ENCODE measurements around the gene ELAVL3. TPM values are rescaled to one million over a fixed set of nuclear protein-coding genes. Genes with fewer than 3 reads are reported as not detected.
A peak's percentile ranks its signal among the peaks of the same experiment; 100 is the strongest.

The ELAVL3 gene
- total and polyA plus RNA-seq, 2 donors (not counting 1 experiment from before 2014, with no cell fraction given) = under 0.01 TPM; not detected in 1

DNA sequence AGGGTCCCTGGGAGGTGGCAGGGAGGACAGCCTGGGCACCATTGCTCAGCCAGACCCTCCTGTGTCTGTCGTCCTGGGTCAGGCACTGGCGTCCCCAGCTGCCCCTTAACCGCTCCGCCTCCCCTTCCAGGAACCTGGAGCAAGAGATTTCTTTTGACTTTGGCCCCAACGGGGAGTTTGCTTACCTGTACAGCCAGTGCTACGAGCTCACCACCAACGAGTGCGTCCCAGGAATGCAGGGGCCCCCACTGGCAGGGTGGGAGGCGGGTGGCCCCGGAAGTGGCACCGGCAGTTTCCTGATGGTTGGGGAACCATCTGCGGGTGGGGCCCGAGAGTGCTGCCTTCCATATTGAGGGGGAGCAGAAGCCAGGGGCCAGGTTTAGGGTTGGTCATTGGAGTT, 32.4 kb downstream of the ELAVL3 start:
- Histone ChIP-seq H3K4me3 (replicated peaks in 1 of 4; ENCODE audit: control extremely low read depth in 1 of 4, insufficient read depth in 1 of 4, low read depth in 3 of 4, low read length in 4 of 4) (no peak overlapping the region), H4K20me1 (ENCODE audit: control insufficient read depth, extremely low read depth, insufficient read depth, low read length) (no peaks in the 10 kb centered on the region), H3K4me1 (ENCODE audit: control insufficient read depth, extremely low read depth, insufficient read depth, low read length) (peaks cover 2% of the 10 kb centered on the region), H3K27ac (ENCODE audit: insufficient read depth, low read length) (no peak overlapping the region), H3K4me2 (ENCODE audit: extremely low read depth, insufficient read depth, low read length) (no peak overlapping the region), H3K27me3 (ENCODE audit: control insufficient read depth, insufficient read depth, low read length) (no peaks in the 10 kb centered on the region), H3K79me2 (ENCODE audit: control insufficient read depth, insufficient read depth, low read length) (no peaks in the 10 kb centered on the region), H3K9me3 (ENCODE audit: control insufficient read depth, insufficient read depth, low read depth, low read length) (no peaks in the 10 kb centered on the region), H3K36me3 (ENCODE audit: control insufficient read depth, insufficient read depth, low read length) (peaks cover 27% of the 10 kb centered on the region), H3K9ac (ENCODE audit: insufficient read depth, low read length) (no peak overlapping the region), H2AFZ (ENCODE audit: low read length) (no peak overlapping the region)
- no peak for DNase-seq (ENCODE audit: low read depth in 2 of 2)
- no peak for TF ChIP-seq EZH2 (IDR thresholded peaks at IDR 0.05; ENCODE audit: low read length, missing control alignments)
- TF ChIP-seq, protein P1, sequence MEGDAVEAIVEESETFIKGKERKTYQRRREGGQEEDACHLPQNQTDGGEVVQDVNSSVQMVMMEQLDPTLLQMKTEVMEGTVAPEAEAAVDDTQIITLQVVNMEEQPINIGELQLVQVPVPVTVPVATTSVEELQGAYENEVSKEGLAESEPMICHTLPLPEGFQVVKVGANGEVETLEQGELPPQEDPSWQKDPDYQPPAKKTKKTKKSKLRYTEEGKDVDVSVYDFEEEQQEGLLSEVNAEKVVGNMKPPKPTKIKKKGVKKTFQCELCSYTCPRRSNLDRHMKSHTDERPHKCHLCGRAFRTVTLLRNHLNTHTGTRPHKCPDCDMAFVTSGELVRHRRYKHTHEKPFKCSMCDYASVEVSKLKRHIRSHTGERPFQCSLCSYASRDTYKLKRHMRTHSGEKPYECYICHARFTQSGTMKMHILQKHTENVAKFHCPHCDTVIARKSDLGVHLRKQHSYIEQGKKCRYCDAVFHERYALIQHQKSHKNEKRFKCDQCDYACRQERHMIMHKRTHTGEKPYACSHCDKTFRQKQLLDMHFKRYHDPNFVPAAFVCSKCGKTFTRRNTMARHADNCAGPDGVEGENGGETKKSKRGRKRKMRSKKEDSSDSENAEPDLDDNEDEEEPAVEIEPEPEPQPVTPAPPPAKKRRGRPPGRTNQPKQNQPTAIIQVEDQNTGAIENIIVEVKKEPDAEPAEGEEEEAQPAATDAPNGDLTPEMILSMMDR (conservative IDR thresholded peaks at IDR 0.05 in 1 of 2, IDR thresholded peaks at IDR 0.05 in 1 of 2; ENCODE audit: low read depth in 1 of 2, low read length in 2 of 2) = no peak

DNA sequence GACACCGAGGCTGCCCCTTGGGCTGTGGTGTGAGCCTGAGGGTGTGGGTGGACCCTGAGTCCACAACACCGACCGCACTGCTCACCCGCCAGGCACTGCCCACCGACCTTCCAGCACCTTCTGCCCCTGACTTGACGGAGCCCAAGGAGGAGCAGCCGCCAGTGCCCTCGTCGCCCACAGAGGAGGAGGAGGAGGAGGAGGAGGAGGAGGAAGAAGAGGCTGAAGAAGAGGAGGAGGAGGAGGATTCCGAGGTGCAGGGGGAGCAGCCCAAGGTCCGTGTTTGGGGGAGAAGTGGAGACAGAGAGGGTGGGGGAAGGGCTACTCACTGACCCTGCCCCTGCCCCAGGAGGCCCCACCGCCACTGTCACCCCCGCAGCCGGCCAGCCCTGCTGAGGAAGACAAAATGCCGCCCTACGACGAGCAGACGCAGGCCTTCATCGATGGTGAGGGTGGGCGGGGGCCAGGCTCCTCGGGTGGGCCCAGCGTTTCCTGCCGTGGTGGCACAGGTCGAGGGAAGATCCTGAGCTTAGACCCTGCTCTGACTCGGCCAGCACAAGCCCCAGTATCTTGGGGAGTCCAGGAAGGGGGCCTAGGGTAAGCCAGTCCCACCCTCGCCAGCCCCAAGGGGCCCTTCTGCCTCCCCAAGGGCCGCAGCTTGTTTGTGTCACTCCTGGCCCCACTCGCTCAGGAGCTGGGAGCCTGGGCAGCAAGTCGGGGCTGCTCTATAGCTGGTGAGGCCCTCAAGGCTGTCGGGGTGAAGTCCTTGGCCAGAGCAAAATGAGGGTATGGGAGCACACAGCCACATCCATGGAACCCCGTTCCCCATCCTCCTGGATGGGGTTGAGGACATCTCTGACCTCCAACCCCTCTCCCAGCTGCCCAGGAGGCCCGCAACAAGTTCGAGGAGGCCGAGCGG, 33.2 kb downstream of the ELAVL3 start:
- Histone ChIP-seq H3K4me2 (ENCODE audit: extremely low read depth, insufficient read depth, low read length) (no peak overlapping the region), H3K27me3 (ENCODE audit: control insufficient read depth, insufficient read depth, low read length) (no peaks in the 10 kb centered on the region), H4K20me1 (ENCODE audit: control insufficient read depth, extremely low read depth, insufficient read depth, low read length) (no peaks in the 10 kb centered on the region), H3K27ac (ENCODE audit: insufficient read depth, low read length) (no peak overlapping the region), H3K9ac (ENCODE audit: insufficient read depth, low read length) (no peak overlapping the region), H3K4me1 (ENCODE audit: control insufficient read depth, extremely low read depth, insufficient read depth, low read length) (peaks cover 2% of the 10 kb centered on the region), H3K79me2 (ENCODE audit: control insufficient read depth, insufficient read depth, low read length) (no peaks in the 10 kb centered on the region), H2AFZ (ENCODE audit: low read length) (no peak overlapping the region), H3K4me3 (replicated peaks in 1 of 4; ENCODE audit: control extremely low read depth in 1 of 4, insufficient read depth in 1 of 4, low read depth in 3 of 4, low read length in 4 of 4) (no peak overlapping the region), H3K36me3 (ENCODE audit: control insufficient read depth, insufficient read depth, low read length) (peaks cover 27% of the 10 kb centered on the region), H3K9me3 (ENCODE audit: control insufficient read depth, insufficient read depth, low read depth, low read length) (no peaks in the 10 kb centered on the region)
- DNase-seq (ENCODE audit: low read depth in 2 of 2) = no peak
- TF ChIP-seq, protein P1 (conservative IDR thresholded peaks at IDR 0.05 in 1 of 2, IDR thresholded peaks at IDR 0.05 in 1 of 2; ENCODE audit: low read depth in 1 of 2, low read length in 2 of 2) = no peak
- no peak for TF ChIP-seq EZH2 (IDR thresholded peaks at IDR 0.05; ENCODE audit: low read length, missing control alignments)

DNA sequence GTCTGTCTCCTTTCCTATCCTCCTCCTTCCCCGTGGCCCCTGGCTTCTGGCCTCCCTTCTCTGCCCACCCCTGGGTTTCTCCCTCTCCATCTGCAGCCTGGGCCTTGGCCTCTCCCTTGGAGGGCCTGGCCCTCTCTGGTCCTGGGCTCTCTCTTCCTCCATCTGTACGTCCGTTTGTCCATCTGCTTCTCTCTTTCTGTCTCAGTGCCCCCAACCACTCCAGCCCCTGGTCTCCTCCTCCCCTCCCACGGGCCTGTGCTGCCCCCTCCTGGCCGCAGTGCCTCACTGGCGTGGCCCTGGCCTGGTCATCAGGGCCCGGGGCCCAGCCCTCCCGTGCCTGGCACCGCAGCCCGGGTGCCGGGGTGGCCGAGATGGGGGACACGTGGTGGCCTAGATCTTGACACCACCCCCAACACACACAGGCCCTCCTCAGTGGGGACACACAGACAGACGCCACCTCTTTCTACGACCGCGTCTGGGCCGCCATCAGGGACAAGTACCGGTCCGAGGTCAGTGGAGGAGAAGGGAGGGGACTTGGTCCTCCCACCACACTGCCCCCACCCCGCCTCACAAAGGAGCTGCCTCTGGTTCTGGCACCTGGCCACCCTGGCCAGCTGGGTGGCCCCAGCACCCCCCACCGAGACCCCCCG, 34.1 kb downstream of the ELAVL3 start:
- DNase-seq (ENCODE audit: low read depth in 2 of 2) = peak in 1 of 2 donors; percentile 27
- no peaks in the 10 kb centered on the region for H3K79me2 ChIP-seq (ENCODE audit: control insufficient read depth, insufficient read depth, low read length)
- no peak overlapping the region for H3K27ac ChIP-seq (ENCODE audit: insufficient read depth, low read length)
- no peak overlapping the region for H2AFZ ChIP-seq (ENCODE audit: low read length)
- no peak overlapping the region for H3K4me3 ChIP-seq (replicated peaks in 1 of 4; ENCODE audit: control extremely low read depth in 1 of 4, insufficient read depth in 1 of 4, low read depth in 3 of 4, low read length in 4 of 4)
- H3K27me3 ChIP-seq (ENCODE audit: control insufficient read depth, insufficient read depth, low read length) = no peaks in the 10 kb centered on the region
- no peaks in the 10 kb centered on the region for H4K20me1 ChIP-seq (ENCODE audit: control insufficient read depth, extremely low read depth, insufficient read depth, low read length)
- TF ChIP-seq, protein P1 (conservative IDR thresholded peaks at IDR 0.05 in 1 of 2, IDR thresholded peaks at IDR 0.05 in 1 of 2; ENCODE audit: low read depth in 1 of 2, low read length in 2 of 2) = peak; percentile 67 to 69
- TF ChIP-seq EZH2 (IDR thresholded peaks at IDR 0.05; ENCODE audit: low read length, missing control alignments) = no peak
- peaks cover 2% of the 10 kb centered on the region for H3K4me1 ChIP-seq (ENCODE audit: control insufficient read depth, extremely low read depth, insufficient read depth, low read length)
- H3K36me3 ChIP-seq (ENCODE audit: control insufficient read depth, insufficient read depth, low read length) = peaks cover 32% of the 10 kb centered on the region
- H3K9ac ChIP-seq (ENCODE audit: insufficient read depth, low read length) = no peak overlapping the region
- no peaks in the 10 kb centered on the region for H3K9me3 ChIP-seq (ENCODE audit: control insufficient read depth, insufficient read depth, low read depth, low read length)
- H3K4me2 ChIP-seq (ENCODE audit: extremely low read depth, insufficient read depth, low read length) = no peak overlapping the region
